Central memory CD8-positive, alpha-beta T cell (primary cell): ENCODE data around the gene NAALADL2.
"Not testable (repeated sequence)": the region's sequence is repeated elsewhere in the genome, so short reads cannot be mapped to it uniquely, and the experiment has no call there.

Experiments used
- ATAC-seq: fragments of 150-1000 bp; cut with Tn5 transposase; replicated peaks from 2 replicates; pipeline ENCODE4 v1.10.0; 2022; ENCODE audit warnings: mild to moderate bottlenecking, moderate FRiP score, moderate number of reproducible peaks; ENCODE audit not compliant: poor library complexity, severe bottlenecking; ENCODE audit errors: extremely low read depth
- DNase-seq, 2 donors: peaks; one replicate each; pipeline ENCODE4 v3.0.0; 2021; ENCODE audit warnings: low spot score in 2 of 2
- H3K27ac Mint-ChIP-seq: one replicate; pipeline ENCODE4 v1.8.0; 2022; ENCODE audit warnings: low read depth, mild to moderate bottlenecking, moderate library complexity, mixed read lengths
- H3K27me3 Mint-ChIP-seq: one replicate; pipeline ENCODE4 v1.8.0; 2022; ENCODE audit warnings: mixed read lengths
- H3K36me3 Mint-ChIP-seq: one replicate; pipeline ENCODE4 v1.8.0; 2022; ENCODE audit warnings: mild to moderate bottlenecking, moderate library complexity, mixed read lengths; ENCODE audit not compliant: insufficient read depth
- H3K4me1 Mint-ChIP-seq: one replicate; pipeline ENCODE4 v1.8.0; 2022; ENCODE audit warnings: mixed read lengths
- H3K4me3 Mint-ChIP-seq: one replicate; pipeline ENCODE4 v1.8.0; 2022; ENCODE audit warnings: mild to moderate bottlenecking, moderate library complexity, mixed read lengths
- H3K9me3 Mint-ChIP-seq: one replicate; pipeline ENCODE4 v1.8.0; 2022; ENCODE audit warnings: mixed read lengths

The NAALADL2 gene

DNA sequence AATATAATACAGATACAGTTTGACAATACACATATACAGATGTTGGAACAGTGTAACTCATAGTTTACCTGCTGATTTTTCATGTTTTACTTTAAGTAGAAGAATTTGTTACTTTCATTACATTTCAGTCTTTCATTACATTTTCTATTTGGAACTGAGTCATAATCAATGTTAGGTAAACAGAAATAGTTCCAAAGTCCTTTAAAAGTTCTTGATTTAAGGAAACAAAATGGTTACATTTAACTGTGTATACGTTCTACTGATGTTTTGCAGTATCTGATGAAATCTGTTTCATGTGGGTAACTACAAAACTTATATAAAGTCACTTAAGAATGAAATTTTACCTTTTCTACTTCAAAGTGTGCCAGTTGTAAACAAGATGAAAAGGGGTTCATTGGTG, 721.2 kb downstream of the NAALADL2 start:
- H3K36me3 Mint-ChIP-seq = no peaks in the 10 kb centered on the region
- H3K9me3 Mint-ChIP-seq = peaks cover 11% of the 10 kb centered on the region
- ATAC-seq (no peak), DNase-seq (no peak)
- H3K4me3 Mint-ChIP-seq = no peak overlapping the region
- H3K27me3 Mint-ChIP-seq = no peaks in the 10 kb centered on the region
- H3K27ac Mint-ChIP-seq = no peak overlapping the region
- no peaks in the 10 kb centered on the region for H3K4me1 Mint-ChIP-seq

DNA sequence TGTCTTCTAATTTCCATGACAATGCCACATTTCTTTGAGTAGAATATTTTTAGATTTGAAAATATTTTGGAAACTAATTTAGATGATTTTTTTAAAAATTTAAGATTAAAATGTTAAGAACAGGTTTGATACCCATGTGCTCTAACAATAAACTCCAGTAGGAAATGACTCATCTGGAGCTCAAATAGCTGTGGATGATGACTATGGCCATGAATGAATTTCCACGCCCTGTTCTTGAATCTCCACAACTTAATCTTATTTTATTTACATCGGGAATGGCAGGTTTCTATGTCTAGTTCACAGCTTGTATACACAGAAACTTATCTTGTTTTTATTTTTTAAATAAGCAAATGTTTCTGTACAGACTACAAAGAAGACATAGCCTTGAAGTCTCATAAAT, 726.8 kb downstream of the NAALADL2 start:
- peaks cover 17% of the 10 kb centered on the region for H3K9me3 Mint-ChIP-seq
- DNase-seq = no peak
- ATAC-seq = no peak
- no peak overlapping the region for H3K4me3 Mint-ChIP-seq
- no peaks in the 10 kb centered on the region for H3K36me3 Mint-ChIP-seq
- no peak overlapping the region for H3K27ac Mint-ChIP-seq
- H3K4me1 Mint-ChIP-seq = no peaks in the 10 kb centered on the region
- H3K27me3 Mint-ChIP-seq = no peaks in the 10 kb centered on the region

- no peaks in the 10 kb centered on the region for H3K27me3 Mint-ChIP-seq
- H3K27ac Mint-ChIP-seq = no peak overlapping the region
- ATAC-seq (no peak), DNase-seq (no peak)
- H3K4me3 Mint-ChIP-seq = no peak overlapping the region
- H3K4me1 Mint-ChIP-seq = no peaks in the 10 kb centered on the region
- H3K9me3 Mint-ChIP-seq = peaks cover 16% of the 10 kb centered on the region
- H3K36me3 Mint-ChIP-seq = no peaks in the 10 kb centered on the region
These were observed 731.6 kb downstream of the NAALADL2 start for GRCh38 chr3:175590745-175591144.

GRCh38 chr3:175591375-175591774, 732.2 kb downstream of the NAALADL2 start:
- DNase-seq = no peak
- ATAC-seq = no peak
- Mint-ChIP-seq H3K4me1 (no peaks in the 10 kb centered on the region), H3K27ac (no peak overlapping the region), H3K9me3 (peaks cover 16% of the 10 kb centered on the region), H3K36me3 (no peaks in the 10 kb centered on the region), H3K4me3 (no peak overlapping the region), H3K27me3 (no peaks in the 10 kb centered on the region)

DNA sequence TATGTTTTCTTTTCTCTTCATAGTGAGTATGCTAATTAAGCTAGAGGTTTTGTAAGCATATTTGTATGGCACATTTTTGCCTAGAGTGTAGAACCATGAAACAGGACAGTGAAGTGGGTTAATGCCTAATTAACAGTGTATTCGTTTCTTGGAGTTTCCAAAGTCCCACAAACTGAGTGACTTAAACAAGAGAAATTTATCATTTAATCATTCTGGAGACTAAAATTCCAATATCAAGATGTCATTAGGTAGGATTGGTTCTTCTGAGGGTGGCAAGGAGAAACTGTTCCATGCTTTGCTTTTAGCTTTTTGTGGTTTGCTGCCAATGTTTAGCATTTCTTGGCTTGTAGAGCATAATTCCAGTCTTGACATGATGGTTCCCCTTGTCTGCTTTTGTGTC, 734.2 kb downstream of the NAALADL2 start:
- ATAC-seq = no peak
- H3K27me3 Mint-ChIP-seq = no peaks in the 10 kb centered on the region
- DNase-seq = no peak
- no peak overlapping the region for H3K27ac Mint-ChIP-seq
- no peak overlapping the region for H3K4me3 Mint-ChIP-seq
- H3K9me3 Mint-ChIP-seq = peaks cover 10% of the 10 kb centered on the region
- H3K4me1 Mint-ChIP-seq = no peaks in the 10 kb centered on the region
- no peaks in the 10 kb centered on the region for H3K36me3 Mint-ChIP-seq

DNA sequence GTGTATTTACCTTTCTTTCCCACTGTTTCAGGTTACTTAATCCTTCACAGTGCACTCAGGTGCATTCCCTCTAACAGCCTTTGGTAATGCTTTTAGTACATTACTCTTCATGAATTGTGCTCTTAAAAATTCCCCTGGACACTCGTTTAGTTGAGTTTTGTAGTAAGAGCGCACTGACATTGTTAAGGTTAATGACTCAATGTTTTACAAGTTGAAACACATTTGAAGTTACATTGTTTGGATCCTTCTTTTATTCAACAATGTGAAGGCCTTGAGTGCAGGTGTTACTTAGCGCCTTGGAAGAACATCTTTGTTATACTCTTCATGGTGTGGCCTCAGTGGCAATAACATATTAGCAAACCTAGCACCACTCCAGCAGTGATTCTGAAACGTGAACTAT, 739.6 kb downstream of the NAALADL2 start:
- no peaks in the 10 kb centered on the region for H3K4me1 Mint-ChIP-seq
- ATAC-seq (no peak), DNase-seq (no peak)
- no peak overlapping the region for H3K4me3 Mint-ChIP-seq
- H3K36me3 Mint-ChIP-seq = peaks cover 2% of the 10 kb centered on the region
- H3K27ac Mint-ChIP-seq = no peak overlapping the region
- no peaks in the 10 kb centered on the region for H3K27me3 Mint-ChIP-seq
- H3K9me3 Mint-ChIP-seq = peaks cover 10% of the 10 kb centered on the region

GRCh38 chr3:175601521-175601920, 742.4 kb downstream of the NAALADL2 start:
- ATAC-seq (no peak), DNase-seq (no peak)
- no peaks in the 10 kb centered on the region for H3K4me1 Mint-ChIP-seq
- no peak overlapping the region for H3K4me3 Mint-ChIP-seq
- peaks cover 2% of the 10 kb centered on the region for H3K36me3 Mint-ChIP-seq
- no peaks in the 10 kb centered on the region for H3K27me3 Mint-ChIP-seq
- peaks cover 13% of the 10 kb centered on the region for H3K9me3 Mint-ChIP-seq
- no peak overlapping the region for H3K27ac Mint-ChIP-seq

DNA sequence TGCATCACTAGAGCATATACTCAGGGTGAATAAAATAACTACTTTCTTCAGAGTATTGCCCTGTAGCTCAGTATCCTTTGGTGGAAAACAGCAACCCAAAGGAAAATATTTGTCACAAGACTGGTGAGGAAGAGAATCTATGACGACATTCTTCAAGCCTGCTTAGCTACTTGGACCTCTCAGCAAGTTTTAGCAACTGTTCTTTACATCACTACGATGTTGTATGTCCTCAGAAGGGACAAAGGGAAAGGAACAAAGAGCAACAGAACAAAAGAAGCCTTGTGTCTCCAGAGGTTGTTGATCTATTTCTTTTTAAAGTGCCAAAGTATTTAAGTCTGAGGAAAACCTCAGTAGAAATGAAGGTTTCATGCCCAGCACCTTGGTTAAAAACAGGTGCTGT, 746.7 kb downstream of the NAALADL2 start:
- no peak for ATAC-seq
- H3K4me1 Mint-ChIP-seq = no peaks in the 10 kb centered on the region
- no peaks in the 10 kb centered on the region for H3K27me3 Mint-ChIP-seq
- no peak overlapping the region for H3K27ac Mint-ChIP-seq
- no peak overlapping the region for H3K4me3 Mint-ChIP-seq
- H3K36me3 Mint-ChIP-seq = peaks cover 2% of the 10 kb centered on the region
- DNase-seq = no peak
- H3K9me3 Mint-ChIP-seq = peaks cover 13% of the 10 kb centered on the region

GRCh38 chr3:175606650-175607318, 747.6 kb downstream of the NAALADL2 start:
- no peak for ATAC-seq
- no peak overlapping the region for H3K4me3 Mint-ChIP-seq

GRCh38 chr3:175608356-175608755, 749.2 kb downstream of the NAALADL2 start:
- ATAC-seq (no peak), DNase-seq (no peak)
- Mint-ChIP-seq H3K27me3 (no peaks in the 10 kb centered on the region), H3K36me3 (no peaks in the 10 kb centered on the region), H3K9me3 (peaks cover 21% of the 10 kb centered on the region), H3K4me3 (no peak overlapping the region), H3K27ac (no peak overlapping the region), H3K4me1 (no peaks in the 10 kb centered on the region)

More at GRCh38 chr3:175606650-175607318, 747.6 kb downstream of the NAALADL2 start:
- Mint-ChIP-seq H3K4me1 (no peaks in the 10 kb centered on the region), H3K27ac (no peak overlapping the region), H3K27me3 (no peaks in the 10 kb centered on the region), H3K36me3 (no peaks in the 10 kb centered on the region), H3K9me3 (peaks cover 13% of the 10 kb centered on the region)
- DNase-seq = no peak

GRCh38 chr3:175608911-175609310, 749.8 kb downstream of the NAALADL2 start:
- H3K36me3 Mint-ChIP-seq = no peaks in the 10 kb centered on the region
- no peaks in the 10 kb centered on the region for H3K4me1 Mint-ChIP-seq
- no peak overlapping the region for H3K27ac Mint-ChIP-seq
- DNase-seq (no peak), ATAC-seq (no peak)
- peaks cover 21% of the 10 kb centered on the region for H3K9me3 Mint-ChIP-seq
- H3K4me3 Mint-ChIP-seq = no peak overlapping the region
- H3K27me3 Mint-ChIP-seq = no peaks in the 10 kb centered on the region

DNA sequence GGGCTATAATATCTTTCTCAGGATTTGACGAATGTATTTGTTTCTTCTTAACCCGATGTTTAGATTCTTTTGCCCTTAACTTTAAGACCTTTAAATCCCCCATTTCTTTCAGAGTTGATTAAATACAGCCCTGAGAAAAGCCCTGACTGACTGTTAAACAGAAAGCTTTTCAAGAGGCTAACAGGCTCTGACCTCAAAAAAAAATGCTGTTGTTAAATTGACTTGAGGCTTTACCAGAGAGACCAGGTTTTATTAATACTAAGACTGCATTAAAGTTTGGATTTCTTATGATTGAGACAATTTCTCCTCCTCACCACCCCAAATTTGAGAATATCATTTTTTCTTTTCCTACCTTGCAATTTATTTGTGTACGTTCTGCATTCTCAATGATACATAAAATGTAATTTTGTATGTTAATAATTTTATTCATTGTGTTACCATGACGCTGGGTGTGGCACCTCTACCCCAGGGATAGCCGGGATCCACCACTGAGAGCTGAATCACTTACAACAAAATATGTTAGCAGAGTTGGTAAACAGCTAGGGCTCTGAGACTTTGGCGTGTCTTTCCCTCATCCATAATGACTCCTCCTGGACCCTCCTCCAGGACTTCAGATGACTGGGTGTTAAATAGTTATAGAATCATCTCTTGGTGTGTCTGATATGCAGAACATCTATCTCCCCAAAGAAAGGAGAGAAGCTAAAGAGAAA, 753.5 kb downstream of the NAALADL2 start:
- no peak overlapping the region for H3K27ac Mint-ChIP-seq
- H3K27me3 Mint-ChIP-seq = no peaks in the 10 kb centered on the region
- ATAC-seq (no peak), DNase-seq (no peak)
- peaks cover 11% of the 10 kb centered on the region for H3K9me3 Mint-ChIP-seq
- H3K4me1 Mint-ChIP-seq = no peaks in the 10 kb centered on the region
- no peak overlapping the region for H3K4me3 Mint-ChIP-seq
- H3K36me3 Mint-ChIP-seq = no peaks in the 10 kb centered on the region

- not testable (repeated sequence) for ATAC-seq, H3K27ac Mint-ChIP-seq, DNase-seq, H3K4me3 Mint-ChIP-seq, H3K4me1 Mint-ChIP-seq, H3K27me3 Mint-ChIP-seq, H3K36me3 Mint-ChIP-seq
- peaks cover 14% of the 10 kb centered on the region for H3K9me3 Mint-ChIP-seq
These were observed 755.0 kb downstream of the NAALADL2 start for GRCh38 chr3:175614107-175614506.
